Right kidney (tissue), 1 donor: ENCODE measurements around the gene GRID2.
"Not testable (repeated sequence)": the region's sequence is repeated elsewhere in the genome, so short reads cannot be mapped to it uniquely, and the experiment has no call there.

Experiments
- DNase-seq: peaks from one replicate; pipeline ENCODE4 v3.0.0-alpha.2; 2016

Gene GRID2

DNA sequence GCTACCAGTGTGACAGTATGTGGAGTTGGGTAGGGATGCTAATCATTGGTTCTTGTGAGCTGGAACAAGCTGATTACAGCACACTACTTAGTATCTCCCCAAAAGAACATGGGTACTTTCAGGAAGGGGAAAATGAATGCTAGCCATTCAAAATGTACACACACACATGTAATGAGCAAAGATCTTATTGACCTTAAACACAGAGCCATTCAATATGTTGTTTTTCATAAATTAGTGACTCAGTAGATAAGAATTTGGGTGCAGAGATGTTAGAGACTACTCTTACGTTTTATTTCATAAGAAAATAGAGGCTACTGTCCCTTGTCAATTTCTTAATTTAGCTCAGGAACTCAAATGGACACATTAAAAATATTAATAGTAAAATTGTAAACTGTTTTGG, 1015.3 kb downstream of the GRID2 start:
- no peak for DNase-seq

DNA sequence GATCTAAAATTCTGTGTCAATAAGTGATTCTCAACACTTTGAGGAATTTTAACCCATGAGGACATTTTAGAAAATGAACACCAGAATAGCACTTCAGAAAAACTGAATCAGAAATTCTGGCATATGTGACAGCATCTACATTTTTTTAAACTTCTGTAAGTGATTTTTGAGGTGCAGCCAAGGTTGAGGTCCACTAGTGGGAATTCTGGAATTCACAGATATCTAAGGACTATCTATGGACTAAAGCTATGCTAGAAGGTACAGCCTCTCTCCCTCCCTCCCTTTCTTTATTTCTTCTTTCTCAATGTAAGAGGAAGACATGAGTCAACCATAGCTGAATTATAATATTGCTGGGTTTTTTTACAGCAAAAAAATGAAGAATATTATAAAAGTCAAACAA, 1016.6 kb downstream of the GRID2 start:
- no peak for DNase-seq

DNA sequence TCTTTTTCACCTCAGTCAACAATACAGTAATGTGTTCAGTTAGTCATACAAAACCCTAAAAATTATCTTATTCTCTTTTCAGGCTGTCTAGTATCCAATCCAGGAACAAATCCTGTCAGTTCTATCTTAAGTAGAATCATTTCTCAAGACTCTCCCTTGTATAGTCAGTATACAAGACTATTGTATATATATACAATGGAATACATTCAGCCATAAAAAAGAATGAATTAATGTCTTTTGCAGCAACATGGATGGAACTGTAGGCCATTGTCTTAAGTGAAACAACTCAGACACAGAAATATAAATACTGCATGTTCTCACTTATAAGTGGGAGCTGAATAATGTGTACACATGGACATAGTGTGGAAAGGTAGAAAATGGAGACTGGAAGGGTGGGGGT, 1023.6 kb downstream of the GRID2 start:
- DNase-seq = no peak

DNA sequence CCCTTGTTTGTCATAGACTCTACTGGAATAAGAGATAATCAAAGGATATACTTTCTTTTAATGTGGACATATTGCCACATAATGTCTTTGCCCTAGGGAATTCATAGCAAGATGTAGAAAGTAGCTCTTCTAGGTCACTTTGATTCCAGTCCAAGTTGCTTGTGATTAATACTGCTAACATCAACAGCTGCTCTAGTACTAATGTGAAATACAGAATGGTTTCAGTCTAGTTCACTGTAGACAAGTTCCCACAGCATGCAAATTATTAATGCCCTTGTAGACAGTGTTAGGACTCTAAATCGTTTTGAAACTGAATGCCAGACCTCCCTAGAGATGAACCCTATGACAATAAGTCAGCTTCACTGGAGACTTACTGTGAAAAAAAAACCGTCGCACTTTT, 1030.2 kb downstream of the GRID2 start:
- DNase-seq = no peak

DNA sequence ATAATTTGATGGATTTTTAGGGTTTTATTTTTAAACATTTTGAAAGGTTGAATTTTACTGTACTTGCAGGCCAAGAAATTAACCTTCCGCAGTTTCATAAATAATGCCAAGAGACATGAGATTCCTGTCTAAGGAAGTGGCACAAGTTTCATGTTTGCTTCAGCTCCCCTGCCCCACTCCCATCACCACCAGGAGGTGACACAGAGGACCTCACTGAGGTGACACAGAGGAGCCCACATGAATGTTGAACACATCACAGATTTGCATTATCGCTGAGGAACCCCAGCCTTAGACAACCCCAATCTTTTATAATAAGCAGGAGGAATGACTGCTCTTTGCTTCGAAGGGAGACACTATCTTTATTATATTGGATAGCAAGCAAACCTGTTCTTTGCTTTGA, 1033.4 kb downstream of the GRID2 start:
- no peak for DNase-seq

DNA sequence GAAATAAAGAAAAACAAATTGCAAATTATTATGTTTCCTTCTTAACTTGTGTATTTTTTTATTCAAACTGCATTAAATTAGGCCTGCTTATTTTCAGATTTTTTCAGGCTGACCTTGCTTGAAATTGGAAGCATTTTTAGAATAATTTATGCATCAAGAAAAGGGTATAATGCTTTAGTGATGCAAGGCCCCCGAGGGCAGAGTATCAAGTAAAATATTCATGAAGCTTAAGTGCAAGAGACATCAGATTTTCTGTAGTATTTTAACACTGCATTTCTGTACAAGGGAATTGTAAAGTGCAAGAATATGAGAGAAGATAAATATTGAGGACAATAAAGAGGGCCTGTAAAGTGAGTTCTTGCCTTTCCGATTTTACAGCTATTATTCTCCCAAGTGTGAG, 1039.0 kb downstream of the GRID2 start:
- DNase-seq = no peak

DNA sequence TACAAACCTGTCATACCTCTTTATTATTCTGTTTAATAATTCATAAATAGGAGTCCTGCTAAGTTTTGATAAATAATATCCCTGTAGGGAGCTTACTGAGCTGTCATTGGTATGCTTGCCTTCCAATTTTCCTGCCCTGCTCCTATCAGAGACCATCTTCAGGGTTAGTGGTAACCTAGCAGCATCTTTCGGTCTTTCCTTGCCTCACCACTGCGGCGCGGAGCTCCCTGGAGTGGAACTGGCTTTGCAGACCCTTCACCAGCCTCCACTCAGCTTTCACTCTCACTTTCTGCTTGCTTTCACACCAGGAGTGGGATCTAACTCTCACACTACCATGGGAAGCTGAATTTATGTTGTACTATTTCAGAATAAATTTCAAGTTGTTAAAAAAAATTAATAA, 1043.1 kb downstream of the GRID2 start:
- DNase-seq = no peak

DNA sequence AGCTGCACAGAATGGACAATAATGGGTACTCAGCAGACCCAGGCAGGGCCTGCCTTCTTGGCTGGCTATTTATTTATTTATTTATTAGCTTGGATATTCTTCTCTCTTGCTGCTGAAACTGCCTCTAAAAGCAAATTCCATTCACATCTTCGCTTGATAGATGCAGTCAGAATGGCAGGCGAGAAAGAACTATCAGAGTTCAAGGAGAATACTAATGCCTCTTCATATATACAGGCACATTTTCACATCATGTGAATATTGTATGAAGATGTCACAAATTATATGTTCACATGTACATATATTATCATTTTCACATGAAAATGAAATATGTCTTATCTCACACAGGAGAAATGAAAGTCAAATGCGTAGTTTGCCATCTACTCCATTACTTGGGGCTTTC, 1045.1 kb downstream of the GRID2 start:
- no peak for DNase-seq

DNA sequence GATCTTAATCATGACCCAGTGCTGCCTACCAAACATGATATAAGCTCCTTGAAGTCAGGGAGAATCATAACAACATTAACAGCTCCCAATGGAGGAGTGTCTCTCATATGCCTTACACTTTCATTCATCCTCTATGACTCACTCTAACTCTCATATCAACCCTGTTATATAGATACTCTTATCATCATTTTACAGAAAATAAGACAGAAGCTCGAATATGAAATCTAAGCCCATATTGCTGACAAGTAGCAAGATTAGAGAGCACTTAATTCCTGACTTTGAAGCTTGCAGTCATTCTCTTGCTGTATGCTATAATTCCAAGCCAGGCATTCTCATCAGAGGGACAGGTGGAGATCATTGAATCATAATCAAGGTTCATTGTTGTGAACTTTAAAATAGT, 1048.1 kb downstream of the GRID2 start:
- DNase-seq = no peak

DNA sequence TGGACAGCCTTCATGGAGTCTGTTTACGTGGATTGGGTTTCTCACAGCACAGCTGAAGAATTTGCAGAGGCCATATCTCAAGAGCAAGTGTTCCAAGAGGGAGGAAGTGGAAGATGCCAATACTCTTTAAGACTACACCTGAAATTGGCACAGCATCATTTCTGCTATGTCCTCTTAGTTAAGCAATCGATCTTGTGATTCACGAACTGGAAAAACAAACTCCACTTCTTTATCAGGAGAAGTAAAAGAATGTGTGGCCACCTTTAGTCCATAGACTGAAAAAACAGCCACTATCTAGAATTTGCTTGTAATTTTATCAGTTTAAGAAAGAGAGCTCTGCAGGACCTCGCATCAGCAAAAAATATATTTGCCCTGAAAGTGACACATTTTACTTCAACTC, 1051.6 kb downstream of the GRID2 start:
- DNase-seq = no peak

DNA sequence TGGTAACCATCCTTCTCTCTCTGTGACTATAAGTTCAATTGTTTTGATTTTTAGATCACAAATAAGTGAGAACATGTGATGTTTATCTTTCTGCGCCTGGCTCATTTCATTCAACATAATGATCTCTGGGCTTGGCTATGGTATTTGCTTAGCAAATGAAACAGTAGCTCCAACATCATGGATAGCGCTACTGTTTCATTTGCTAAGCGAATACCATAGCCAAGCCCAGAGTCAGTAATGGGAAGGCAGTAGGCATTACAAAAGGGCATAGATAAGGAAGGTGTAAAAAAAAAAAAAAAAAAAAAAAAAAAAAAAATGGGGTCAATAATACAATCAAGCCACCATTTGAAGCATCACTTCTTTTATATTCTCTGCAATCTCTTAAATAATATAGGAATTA, 1055.8 kb downstream of the GRID2 start:
- no peak for DNase-seq

DNA sequence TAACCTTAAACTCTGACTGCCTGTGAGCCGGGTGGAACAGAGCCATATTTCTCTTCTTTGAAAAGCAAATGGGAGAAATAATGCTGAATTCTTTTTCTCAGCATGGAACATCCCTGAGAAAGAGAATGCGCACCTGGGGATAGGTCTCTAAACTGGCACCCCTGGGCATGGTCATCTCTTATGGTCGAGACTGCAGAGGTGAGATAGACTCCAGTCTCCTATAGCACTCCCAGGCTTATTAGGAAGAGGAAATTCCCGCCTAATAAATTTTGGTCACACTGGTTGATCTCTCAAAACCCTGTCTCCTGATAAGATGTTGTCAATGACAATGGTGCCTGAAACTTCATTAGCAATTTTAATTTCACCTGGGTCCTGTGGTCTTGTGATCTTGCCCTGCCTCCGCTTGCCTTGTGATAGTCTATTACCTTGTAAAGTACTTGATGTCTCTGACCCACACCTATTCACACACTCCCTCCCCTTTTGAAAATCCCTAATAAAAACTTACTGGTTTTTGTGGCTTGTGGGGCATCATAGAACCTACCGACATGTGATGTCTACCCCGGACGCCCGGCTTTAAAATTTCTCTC, 1062.5 kb downstream of the GRID2 start:
- not testable (repeated sequence) for DNase-seq

DNA sequence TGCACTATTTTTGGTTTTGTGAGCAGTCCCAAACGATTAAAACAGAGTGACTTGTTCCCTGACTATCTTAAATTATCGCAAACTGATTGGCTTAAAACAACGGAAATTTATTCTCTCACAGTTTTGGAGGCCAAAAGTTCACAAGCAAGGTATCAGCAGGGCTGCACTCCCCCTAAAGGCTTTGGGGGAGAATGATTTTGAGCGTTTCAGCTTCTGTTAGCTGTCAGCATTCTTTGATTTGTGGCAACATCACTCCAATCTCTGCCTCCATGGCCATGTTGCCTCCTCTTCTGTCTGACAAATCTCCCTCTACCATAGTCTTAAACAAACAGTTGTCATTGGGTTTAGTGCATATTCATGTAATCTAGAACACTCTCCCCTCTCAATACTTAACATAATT, 1065.2 kb downstream of the GRID2 start:
- DNase-seq = no peak

DNA sequence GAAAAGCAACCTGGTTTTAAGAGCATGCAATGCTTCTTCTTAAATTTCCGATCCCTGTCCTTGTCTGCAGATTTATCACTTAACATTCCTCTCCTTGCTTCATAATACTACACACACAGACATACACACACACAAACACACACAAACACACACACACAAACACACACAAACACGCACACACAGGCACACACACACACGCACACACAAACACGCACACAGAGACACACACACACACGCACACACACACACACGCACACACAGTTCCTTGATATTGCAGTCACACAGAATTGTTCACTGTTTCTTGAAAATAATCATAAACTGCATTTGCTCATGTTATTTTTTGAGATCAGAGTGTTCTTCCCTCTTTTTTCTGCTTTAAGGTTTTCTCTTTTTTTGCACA, 1066.5 kb downstream of the GRID2 start:
- no peak for DNase-seq

DNA sequence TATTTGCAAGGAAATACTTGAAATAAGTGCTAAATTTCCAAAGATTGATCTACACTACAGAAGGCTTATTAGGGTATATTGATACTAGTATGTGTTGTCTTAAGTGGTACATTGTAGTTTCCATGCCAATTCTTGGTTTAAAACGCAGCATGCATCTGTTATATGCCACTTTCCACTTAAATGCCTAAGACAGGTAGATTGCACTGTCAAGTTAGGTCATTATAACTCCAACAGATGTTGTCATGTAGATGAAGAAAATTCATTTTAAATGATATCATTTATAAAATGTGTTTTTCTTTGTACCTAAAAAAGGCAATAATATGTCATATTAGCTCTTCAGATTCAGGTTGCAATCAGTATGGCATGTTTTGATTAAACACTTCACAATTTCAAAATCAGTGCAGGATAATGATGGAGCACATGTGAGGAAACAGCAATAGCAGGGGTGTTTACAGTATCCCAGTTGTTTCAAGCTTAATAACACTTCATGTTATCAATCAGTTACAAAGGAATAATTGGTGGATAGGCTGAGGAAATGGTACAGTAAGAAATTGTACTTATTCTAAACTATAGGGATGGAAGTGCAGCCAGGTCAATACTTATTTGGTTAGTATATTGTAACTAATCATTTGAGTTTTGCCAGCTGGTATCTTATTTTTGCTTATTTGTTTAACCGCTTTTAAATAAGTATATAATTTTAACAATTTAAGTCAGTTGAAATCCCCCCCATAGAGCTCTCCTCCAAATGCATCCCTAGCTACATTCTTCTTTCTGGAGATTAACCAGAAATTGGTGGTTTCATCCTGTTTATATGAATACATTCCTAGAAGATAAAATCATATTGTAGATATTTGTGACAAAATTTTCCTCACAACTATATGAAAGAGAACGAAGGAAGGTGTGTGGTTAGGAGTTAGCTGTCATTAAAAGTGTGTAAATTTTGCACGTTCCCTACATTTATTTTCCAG, 1070.4 kb downstream of the GRID2 start:
- no peak for DNase-seq

DNA sequence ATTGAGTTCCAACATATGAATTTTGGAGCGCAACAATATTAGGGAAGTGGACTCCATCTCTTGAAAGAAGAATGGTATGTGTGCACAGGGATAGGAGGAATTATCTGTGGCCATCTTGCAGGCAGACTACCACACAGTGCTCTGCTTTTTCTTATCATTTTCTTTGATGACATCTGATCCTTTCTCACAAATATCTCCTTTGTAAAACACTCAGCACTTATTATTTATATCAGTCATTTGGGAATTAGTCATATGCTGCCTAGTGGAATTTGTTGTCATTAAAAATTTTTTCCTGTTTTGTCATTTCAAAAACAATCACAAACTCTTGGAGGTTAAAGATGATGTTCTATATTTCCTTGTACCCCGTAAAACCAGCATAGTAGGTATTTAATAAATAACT, 1080.5 kb downstream of the GRID2 start:
- no peak for DNase-seq

DNA sequence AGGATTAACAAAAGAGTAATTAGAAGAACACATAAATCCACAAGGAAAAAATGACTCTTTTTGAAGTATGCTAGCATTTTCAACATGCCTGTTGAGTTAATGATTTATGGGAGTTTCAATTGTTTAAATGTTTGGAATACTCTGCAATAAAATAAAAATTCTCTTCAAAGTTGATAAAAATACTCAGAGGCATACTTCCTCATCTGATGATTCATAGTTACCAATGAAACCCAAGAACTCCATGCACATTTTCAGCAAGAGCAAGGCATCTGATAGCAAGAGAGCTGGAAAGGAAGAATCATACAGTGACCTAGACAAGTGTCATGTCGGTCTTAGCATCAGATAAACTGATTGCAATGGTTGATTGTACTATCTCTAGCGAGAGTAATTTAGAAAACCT, 1081.1 kb downstream of the GRID2 start:
- no peak for DNase-seq

DNA sequence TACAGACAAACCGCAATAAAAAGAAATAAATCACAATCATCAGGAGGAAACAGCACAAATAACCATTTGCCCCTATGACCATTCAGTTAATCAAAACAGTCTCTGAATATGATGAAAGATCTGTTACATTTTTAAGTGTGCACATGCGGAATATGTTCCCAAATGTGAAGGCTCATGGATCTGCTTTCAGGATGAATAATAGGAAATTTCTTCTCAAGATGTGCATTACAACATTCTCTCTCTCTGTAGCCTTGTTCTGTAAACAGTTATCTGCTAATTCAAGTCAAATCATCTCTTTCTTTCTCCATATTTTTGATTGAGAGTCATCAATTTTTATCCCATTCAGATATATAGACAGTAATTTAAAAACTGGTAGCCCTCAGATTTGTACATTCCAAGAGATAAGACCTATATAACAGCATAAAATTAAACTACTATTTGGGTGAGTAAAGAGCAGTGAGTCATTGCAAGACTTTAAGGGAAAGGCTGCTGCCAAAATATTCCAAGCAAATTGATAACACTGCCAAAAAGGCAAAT, 1090.8 kb downstream of the GRID2 start:
- no peak for DNase-seq

DNA sequence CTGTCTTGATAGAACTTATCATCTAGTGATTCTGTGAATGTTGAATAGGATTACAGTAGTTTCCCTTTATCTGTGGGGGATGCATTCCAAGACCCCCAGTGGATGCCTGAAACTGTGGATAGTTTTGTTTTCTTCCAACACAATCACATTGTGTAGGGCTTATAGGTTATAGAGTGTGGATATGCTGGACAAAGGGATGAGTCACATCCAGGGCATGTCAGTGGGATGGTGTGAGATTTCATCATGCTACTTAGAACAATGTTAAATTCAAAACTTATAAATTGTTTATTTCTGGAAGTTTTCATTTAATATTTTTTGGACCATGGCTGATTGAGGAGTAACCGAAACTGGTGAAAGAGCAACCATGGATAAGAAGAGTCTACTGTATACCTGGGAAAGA, 1092.5 kb downstream of the GRID2 start:
- DNase-seq = no peak

DNA sequence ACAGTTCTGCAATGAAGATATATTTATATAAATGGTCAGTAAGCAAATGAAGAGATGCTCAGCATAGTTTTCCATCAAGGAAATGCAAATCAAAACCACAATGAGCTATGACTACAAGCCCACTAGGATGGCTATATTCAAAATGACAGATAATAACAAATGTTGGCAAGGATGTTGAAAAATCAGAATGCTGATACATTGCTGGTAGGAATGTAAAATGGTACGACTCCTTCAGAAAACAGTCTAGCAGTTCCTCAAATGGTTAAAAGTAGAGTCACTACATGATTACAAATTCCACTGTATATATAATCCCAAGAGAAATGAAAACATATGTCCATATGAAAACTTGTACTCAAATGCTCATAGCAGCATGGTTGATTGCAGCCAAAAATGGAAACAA, 1099.8 kb downstream of the GRID2 start:
- DNase-seq = no peak

DNA sequence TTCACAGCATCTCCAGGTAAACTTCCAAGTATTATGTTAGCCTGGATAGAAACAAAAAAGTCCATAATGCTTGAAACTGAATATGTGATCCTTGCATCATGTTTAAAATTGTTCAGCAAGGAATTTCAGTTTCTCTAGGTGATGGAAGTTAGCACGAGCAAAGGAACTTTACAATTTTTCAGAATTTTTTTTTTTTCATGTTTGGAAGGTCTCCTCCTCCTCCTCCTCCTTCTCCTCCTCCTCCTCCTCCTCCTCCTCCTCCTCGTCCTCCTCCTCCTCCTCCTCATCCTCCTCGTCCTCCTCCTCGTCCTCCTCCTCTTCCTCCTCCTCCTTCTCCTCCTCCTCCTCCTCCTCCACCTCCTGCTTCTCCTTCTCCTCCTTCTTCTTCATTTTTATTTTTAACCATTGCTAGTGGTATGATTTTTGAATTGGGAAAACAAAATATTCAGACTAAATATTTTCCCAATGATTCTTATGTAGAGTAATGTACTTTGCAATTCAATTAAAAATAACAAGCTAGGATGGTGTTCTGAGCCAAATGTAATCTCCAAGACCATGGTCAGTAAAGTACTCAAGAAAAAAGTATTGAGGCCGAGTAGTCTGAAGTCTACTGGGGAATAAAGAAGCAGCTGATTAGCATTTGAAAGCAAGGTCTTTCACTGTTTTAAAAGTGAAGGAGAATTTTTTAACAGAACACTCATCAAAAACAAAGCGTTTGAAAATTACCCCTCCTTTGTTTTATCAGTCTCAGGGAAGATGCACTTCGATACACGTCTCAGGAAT, 1103.9 kb downstream of the GRID2 start:
- DNase-seq = no peak

DNA sequence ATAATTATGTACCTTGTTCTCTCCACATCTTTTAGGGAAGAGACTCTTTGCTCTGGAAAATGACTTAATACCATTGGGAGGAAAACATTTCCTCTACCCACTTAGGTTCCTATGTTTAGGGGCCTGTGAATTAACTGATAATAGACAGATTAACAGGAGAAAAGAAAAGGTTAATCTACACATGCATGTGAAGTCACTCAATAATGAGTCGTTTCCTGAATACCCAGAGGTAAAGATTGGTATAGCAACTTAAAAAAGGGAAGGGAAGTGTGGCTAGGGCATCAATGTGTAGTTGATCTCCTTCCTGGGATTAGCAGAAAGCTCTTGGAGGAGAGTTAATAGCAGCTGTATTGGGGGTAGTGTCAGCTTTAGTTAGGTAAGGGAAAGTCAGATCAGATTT, 1105.3 kb downstream of the GRID2 start:
- DNase-seq = no peak

DNA sequence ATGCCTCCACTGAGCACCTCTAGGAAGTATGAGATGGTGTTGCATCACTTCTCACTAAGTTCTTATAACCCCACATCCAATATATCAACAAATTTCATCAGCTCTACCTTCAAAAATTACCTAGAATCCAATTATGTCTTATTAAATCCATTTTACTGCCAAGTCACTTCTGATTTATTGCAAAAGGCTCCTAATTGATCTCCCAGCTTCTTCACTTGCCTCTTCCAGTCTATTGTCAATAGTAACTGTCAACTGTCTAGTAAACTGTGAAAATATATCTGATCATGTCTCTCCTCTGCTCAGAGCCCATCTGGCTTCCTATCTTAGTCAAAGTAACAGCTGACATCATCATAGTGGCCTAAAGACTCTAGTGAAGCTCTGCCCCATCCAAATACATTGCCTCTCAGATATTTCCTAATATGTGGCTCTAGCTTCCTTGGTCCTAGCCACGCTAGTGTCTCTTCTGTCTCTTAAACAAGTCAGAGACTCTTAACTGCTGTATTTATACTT, 1110.3 kb downstream of the GRID2 start:
- no peak for DNase-seq
